Muscle of leg (tissue), 11 donors: Measurements from ENCODE around the gene RAMACL. TPM values are rescaled to one million over a fixed set of nuclear protein-coding genes. Genes with fewer than 3 reads are reported as not detected.

Experiments
- DNase-seq: peaks from one replicate; pipeline ENCODE4 v3.0.0; 2013
- H3K27ac ChIP-seq: one replicate; pipeline ENCODE4 v1.5.1; 2013; ENCODE audit warnings: mild to moderate bottlenecking, low read length, control low read depth
- H3K27me3 ChIP-seq: one replicate; pipeline ENCODE4 v1.6.1; 2013; ENCODE audit warnings: low read length; ENCODE audit not compliant: control insufficient read depth, insufficient read depth
- H3K36me3 ChIP-seq: one replicate; pipeline ENCODE4 v1.6.1; 2013; ENCODE audit warnings: low read length; ENCODE audit not compliant: control insufficient read depth, insufficient read depth
- H3K4me1 ChIP-seq: one replicate; pipeline ENCODE4 v1.6.1; 2013; ENCODE audit warnings: low read length; ENCODE audit not compliant: control insufficient read depth, insufficient read depth
- H3K4me3 ChIP-seq: one replicate; pipeline ENCODE4 v1.5.1; 2013; ENCODE audit warnings: low read length, control low read depth
- H3K9me3 ChIP-seq: replicated peaks from 2 replicates; pipeline ENCODE4 v1.6.1; 2013; ENCODE audit warnings: low read depth, low read length; ENCODE audit not compliant: control insufficient read depth
- WGBS: methylation state at CpG from one replicate; pipeline ENCODE4 v1.1.5; 2013; ENCODE audit warnings: missing lambda C conversion rate; ENCODE audit not compliant: insufficient coverage; 5-methylcytosine and 5-hydroxymethylcytosine counted together
- polyA plus RNA-seq, 8 donors: library from polyadenylated mRNA; unstranded; fragments of 120-200 nt; gene quantifications; one replicate each; pipeline versions ENCODE4 v1.2.1 to v1.2.3, GENCODE V29; 2013; ENCODE audit warnings: inconsistent platforms in 1 of 8, low replicate concordance in 1 of 8; ENCODE audit not compliant: insufficient read length in 8 of 8, insufficient read depth in 1 of 8
- total RNA-seq: library from RNA; stranded (reverse); fragments of 120-200 nt; gene quantifications from one replicate; pipeline ENCODE4 v1.2.4, GENCODE V29; 2013

RAMACL gene
- total and polyA plus RNA-seq, 9 donors: 0.11 to 0.71 (median 0.15) TPM; not detected in 3

DNA sequence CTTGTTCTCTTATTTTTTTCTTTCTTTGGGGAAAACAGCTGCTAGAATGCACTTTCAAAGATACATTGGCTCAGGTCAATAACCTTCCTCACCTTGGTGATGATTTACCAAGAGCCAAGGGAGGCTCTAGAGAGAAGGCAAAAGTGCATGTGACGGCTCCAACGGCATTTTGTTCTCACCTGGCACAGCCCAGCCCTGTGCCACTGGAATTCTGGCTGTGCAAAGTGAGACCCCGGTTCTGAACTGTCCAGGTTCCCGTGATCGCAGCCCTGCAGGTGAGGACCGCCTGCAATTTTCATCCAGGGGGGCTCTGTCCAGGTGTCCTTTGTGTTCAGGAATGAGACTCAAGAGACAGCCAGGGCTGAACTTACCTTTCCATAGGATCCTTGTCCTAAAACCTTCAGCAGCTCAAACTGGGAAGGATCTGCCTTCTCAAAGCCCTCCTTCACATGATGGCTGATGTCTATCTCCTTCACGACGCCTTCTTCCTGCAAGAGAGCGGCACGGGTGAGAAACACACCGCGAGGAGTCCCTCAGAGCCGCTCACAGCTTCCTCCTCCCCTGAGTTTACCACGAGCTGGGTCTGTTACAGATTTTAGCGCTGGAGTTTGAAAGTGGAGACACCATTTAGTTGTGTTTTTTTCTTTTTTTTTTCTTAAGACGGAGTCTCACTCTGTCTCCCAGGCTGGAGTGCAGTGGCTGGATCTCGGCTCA lies 48.0 kb downstream of the RAMACL start:
- no peaks in the 10 kb centered on the region for H3K9me3 ChIP-seq
- H3K27ac ChIP-seq: no peak overlapping the region
- no peak overlapping the region for H3K4me3 ChIP-seq
- 84% methylated on average over 6 of the region's 17 CpGs for WGBS
- no peak for DNase-seq
- peaks cover 11% of the 10 kb centered on the region for H3K36me3 ChIP-seq
- peaks cover 22% of the 10 kb centered on the region for H3K4me1 ChIP-seq
- H3K27me3 ChIP-seq: no peaks in the 10 kb centered on the region

GRCh38 chr6:166534658-166535406 lies 51.6 kb downstream of the RAMACL start:
- WGBS: 86% methylated on average over 11 of the region's 17 CpGs
- no peaks in the 10 kb centered on the region for H3K27me3 ChIP-seq
- no peak for DNase-seq
- H3K27ac ChIP-seq: no peak overlapping the region
- H3K4me1 ChIP-seq: no peaks in the 10 kb centered on the region
- peaks cover 17% of the 10 kb centered on the region for H3K36me3 ChIP-seq
- no peak overlapping the region for H3K4me3 ChIP-seq
- H3K9me3 ChIP-seq: no peaks in the 10 kb centered on the region

GRCh38 chr6:166533205-166533824 lies 53.2 kb downstream of the RAMACL start:
- H3K27me3 ChIP-seq: no peaks in the 10 kb centered on the region
- WGBS: 92% methylated on average over 11 of the region's 15 CpGs
- no peak overlapping the region for H3K27ac ChIP-seq
- no peak overlapping the region for H3K4me3 ChIP-seq
- no peaks in the 10 kb centered on the region for H3K9me3 ChIP-seq
- no peaks in the 10 kb centered on the region for H3K4me1 ChIP-seq
- DNase-seq: no peak
- H3K36me3 ChIP-seq: peaks cover 16% of the 10 kb centered on the region

Other genes starting within 250 kb of the RAMACL start
- 21.1 TPM for gene SFT2D1, start 244.1 kb downstream of the RAMACL start, total RNA-seq
- gene SFT2D1, start 244.1 kb downstream of the RAMACL start, polyA plus RNA-seq: 10 to 100 TPM; 33.5 to 37.2 (median 35.9) TPM
- gene MPC1, start 203.7 kb downstream of the RAMACL start, total RNA-seq: 69.2 TPM
- gene MPC1, start 203.7 kb downstream of the RAMACL start, polyA plus RNA-seq: 10 to 100 TPM; 64.7 to 98.0 (median 72.5) TPM
- gene RPS6KA2, start 40.6 kb upstream of the RAMACL start, total RNA-seq: 15.4 TPM
- gene RPS6KA2, start 40.6 kb upstream of the RAMACL start, polyA plus RNA-seq: 10 to 100 TPM; 20.9 to 29.2 (median 24.7) TPM